Activated CD4-positive, alpha-beta T cell treated with anti-CD3 and anti-CD28 coated beads, Interleukin-2, amount 50 U/mL, for 1 hour (primary cell): ENCODE results near the gene LIPN.

Experiments used
- DNase-seq: peaks from one replicate; pipeline ENCODE4 v3.0.0-alpha.2; 2020

The LIPN gene

GRCh38 chr10:88786032-88786770 lies 26.4 kb downstream of the LIPN start:
- DNase-seq, result no peak

DNA sequence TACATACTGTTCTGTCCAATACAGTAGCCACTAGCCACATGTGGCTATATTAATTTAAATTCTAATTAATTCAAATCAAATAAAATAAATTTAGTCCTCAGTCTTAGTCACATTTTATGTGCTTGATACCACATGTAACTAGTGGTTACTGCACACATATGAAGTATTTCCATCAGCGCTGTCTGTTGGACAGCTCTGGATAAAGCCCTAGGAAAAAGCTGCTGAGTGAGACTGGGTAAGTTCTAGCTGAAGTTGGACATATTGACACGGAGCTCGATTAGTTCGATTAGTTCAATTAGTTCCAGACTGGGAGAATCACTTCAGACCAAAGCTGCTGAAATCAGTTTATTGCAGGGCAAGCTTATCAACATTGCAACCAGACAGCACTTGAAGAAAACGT lies 27.6 kb downstream of the LIPN start:
- DNase-seq, result no peak

DNA sequence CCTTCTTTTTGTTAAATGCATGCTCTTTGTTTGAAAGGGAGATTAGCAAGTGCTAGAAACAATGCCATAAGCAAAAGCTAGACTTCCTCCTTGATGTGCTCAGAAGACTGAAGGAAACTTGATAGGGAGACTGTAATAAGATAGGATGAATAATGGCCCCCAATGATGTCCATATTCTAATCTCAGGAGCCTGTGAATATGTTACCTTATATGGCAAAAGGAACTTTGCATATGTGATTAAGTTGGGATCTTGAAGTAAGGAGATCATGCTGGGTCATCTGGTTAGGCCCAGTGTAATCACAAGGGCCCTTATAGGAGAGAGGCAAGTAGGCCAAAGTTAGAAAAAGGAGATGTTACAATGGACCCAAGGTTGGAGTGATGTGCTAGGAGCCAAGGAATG lies 29.1 kb downstream of the LIPN start:
- no peak for DNase-seq

DNA sequence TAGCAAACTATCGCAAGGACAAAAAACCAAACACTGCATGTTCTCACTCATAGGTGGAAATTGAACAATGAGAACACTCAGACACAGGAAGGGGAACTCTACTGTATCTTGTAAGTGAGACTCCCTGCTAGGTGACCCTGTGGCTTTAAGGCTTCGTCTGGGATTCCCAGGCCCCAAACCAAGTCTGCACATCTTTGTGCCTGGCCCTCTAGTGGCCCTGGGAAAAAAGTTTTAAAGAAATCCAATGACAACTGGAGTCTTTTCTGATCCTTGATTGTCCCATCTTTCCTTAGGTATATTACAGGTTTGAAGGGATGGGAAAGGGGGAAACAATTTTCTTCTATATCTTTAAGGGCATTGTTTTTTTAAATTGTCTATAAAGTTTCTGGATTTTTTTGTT lies 32.1 kb downstream of the LIPN start:
- DNase-seq, result no peak

- DNase-seq, result no peak
These were observed 32.8 kb downstream of the LIPN start for GRCh38 chr10:88792661-88793060.

DNA sequence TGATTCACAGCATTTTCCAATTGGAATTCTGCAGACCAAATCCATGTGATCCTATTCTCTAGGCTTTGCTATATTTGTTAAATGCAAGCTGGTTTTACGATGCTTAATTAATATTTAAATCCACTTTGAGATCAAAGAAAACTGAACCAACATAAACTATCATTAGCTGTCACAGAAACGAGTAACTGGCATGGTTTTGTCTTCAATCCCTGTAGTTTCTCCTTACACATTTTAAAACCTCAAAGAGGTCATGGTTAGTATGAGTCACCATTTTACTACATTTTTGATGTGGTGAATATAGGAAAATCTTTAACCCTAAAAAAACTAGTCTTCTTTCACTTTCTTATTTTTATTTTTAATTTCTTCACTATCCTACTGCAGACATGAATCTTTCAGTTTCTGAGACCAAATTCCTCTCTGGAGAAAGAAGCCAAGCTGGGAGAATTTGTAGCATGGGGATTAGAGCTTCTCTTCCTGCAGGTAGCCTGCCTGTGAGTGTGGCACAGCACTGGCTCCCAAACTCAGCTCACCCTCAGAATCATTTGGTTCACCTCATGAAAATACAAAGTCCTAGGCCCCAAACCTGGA lies 34.0 kb downstream of the LIPN start:
- DNase-seq, result no peak

GRCh38 chr10:88794731-88795130 lies 34.9 kb downstream of the LIPN start:
- DNase-seq, result no peak

GRCh38 chr10:88800152-88801125 lies 40.6 kb downstream of the LIPN start:
- no peak for DNase-seq

- DNase-seq, result no peak
These were observed 42.9 kb downstream of the LIPN start, which contains the start of gene LIPM for GRCh38 chr10:88802523-88803285. Gene LIPM (plus strand): TSS chr10:88802730. CDS start chr10:88802897, 167 bp downstream.

DNA sequence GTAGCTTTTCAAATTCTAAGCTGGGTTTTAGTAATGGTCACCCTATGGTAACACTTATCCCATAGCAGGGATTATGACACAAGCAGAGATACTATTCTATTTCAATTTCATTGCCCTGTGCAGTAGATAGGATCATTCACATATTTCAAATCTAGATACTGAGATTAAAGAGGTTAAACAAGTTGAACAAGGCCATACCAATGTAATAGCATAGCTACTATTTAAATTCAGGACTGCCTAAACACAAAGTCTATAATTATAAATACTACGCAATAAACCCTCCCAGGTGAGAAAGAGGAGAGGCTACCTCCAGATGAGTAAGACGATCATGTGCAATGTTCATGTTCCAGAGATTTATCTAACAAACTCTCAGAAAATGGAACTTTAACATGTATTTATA lies 43.8 kb downstream of the LIPN start:
- DNase-seq, result no peak

DNA sequence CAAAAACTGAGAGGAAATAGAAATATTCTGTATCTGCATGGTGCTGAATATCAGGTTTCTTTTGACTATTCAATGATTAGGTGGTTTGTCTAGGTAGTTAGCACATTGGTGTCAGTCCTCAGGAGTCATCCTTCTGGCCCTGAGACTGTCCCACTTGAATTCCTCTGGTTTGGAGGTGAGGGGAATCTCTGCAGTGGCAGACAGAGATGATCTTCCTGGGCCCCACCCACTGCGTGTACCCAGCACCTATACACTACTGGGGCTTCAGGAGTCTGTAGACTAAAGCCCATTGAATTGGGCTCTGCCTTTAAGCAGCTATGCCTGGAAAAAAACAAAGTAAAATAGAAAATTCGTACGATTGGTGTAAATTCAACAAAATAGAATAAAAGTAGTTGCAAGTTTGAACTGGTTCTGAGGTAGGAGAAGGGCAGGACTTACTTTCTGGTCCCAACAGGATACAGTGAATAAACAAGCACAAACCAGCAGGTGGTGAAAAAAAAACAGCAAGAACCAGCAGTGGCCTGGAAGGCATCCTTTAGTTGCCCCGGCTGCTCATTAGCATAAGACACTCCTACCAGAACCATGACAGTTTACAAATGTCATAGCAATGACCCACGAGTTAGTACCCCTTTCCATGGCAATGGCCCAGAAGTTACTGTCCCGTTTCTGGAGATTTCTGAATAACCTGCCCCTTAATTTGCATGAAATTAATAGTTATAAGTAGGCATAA lies 44.4 kb downstream of the LIPN start:
- no peak for DNase-seq

DNA sequence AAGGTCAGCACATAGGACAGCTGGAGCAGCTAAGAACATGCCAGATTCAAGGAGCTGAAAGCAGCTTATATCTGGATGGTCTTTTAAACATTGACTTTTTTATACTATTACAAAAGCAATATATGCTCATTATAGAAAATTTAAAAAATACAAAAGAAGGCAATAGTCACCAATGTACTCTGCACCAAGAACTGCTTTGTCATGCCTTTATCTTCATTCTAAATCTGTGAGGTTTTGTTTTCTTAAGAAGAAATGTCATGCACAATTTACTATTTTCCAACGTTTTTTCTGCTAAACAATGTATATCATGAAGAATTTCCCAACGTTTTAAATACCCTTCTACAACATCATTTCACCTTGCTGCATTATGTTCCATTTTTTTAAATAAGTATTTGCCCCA lies 45.5 kb downstream of the LIPN start:
- no peak for DNase-seq

DNA sequence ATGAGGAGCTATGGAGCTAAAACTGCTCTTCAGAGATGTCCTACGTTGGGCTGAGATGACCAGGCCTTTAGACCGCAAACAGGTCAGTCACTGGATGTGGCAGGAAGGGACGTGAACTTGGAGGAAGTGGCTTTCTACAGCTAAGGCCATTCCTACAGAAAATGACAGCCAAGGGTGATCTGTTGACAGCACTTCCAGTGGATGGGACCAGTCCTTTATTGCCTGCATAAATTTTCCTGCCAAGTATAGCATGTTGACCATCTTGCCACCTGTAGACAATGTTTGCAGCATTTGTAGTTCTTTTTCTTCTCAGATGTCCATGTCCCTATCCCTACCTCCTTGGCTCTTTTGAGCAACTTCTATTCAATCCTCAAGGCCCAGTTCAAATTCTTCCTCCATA lies 46.1 kb downstream of the LIPN start:
- no peak for DNase-seq

- no peak for DNase-seq
These were observed 49.8 kb downstream of the LIPN start for GRCh38 chr10:88809621-88810020.

DNA sequence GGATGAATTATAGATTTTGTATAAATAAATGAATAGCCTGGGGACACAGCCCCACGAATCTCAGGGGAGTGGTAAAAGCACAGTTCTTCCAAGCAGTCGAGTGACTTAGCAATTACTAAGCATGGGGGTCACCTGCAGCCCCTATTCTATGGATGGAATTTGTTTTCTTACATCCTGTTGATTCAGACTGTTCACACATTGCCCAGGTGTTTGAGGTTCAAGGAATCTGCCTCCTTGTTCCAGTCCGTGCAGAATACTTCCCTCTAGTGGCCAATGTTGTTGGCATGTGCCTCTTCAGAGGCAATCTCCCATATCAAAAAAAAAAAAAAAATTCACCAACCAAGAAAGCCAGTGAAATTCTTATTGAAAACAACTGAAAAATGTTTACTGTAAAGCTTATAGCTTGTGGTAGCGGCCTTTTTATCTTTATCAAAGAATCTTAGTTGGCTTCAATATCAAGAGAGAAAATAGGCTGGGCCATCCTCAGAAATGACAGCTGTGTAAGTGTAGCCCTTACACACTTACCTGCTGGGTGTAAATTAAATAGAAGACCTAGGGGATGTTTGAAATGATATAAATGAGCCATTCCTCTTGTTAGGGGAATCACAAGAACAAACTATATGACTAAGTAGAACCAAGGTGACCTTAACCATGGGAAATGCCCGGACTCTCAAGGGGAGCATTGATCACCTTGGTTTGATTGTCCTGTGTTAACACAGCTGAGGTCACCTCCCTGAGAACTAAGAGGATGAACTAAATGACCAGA lies 50.6 kb downstream of the LIPN start:
- peak; percentile 8 for DNase-seq

DNA sequence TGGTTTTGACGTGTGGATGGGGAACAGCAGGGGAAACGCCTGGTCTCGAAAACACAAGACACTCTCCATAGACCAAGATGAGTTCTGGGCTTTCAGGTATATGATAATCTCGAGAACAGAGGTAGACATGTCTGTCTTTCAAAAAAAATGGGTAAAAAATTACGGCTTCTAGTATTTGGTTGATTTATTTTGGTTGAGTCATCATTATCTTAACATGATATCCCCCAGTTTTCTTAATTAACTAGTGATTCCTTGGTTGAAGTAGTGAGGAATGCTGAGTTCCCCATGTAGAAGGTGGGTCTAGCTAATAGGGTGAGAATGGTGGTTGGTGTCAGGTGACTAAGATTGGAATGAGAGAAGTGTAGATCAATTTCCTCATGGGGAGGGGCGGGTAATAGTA lies 53.4 kb downstream of the LIPN start:
- DNase-seq, result no peak

DNA sequence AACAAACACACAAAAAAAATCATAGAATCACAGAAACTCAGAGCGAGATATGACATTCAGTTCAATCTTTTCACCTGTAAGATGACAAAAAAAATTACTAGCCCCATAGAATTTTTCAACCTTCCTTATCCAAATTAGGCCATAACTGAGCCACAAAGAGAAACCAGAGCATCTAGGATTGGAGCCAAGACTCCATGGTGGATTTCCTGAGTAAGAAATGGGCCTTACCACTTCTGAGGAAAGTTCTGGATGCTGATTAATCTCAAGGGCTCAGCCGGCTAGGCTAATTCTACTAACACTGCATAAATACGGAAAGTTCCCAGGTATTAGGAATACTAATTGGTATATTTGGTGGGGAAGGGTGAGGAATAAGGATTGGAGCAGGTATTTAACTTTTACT lies 59.5 kb downstream of the LIPN start:
- no peak for DNase-seq

DNA sequence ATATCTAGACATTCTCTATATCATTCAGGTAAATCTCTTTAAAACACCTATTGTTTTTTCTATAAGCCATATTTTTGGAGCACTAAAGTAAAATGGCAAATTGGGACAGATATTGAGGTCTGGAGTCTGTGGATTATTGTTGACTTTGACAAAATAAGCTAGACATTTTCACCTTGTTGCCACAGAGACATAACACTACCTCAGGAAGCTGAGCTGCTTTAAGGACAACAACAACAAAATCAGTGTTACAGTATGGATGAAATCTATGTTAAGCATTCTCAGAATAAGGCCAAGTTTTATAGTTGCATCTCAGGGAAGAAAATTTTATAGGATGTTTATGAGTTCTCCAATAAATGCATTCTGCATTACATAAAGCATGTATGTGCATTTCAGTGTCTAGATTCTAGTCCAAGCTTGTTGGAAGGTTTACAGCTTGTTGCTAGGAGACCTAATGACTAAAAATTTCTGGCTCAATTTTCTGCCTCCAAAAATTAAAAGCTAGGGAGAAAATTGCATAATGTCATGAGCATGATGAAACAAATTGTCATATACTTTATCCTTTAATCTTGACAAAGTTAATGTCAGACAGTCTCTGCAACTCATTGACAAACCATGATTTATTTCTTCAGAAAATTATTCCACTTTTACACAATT lies 61.1 kb downstream of the LIPN start:
- no peak for DNase-seq

GRCh38 chr10:88826388-88826787 lies 66.6 kb downstream of the LIPN start:
- DNase-seq, result no peak

DNA sequence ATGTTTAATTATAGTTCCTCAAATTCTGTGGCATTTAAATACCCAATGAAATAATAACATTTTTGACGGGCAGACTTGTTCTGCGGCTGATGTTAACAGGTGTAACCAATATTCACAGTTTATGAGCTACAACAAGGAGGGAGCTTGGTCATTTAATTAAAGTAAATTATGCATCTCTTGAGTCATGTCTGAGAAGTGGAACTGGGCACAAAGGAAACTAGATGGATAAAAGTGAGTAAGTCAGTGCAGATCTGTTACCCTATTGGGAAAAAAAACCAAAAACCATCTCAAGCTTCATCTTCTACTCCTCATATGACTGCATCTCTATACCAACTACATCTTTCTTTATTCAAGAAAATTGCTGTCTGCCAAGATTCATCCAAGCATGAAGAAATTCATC lies 67.9 kb downstream of the LIPN start:
- no peak for DNase-seq

DNA sequence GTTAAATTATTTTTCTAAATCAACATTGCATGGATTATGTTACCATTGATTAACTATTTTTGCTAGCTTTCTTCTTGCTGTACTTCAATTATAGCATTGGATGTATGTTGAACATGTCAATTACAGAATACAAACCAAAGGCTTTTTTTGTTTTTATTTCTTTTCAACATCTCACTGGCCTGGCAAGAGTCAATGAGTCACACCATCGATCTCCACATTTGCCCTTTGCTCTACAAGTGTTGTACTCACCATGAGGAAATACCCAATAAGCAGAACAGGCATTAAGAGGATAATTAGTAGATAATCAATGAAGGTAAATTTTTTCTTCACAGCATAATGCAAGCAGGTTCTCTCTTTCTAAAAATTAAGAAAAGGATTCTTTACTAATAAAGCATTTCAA lies 68.5 kb downstream of the LIPN start:
- DNase-seq, result no peak
